IMR-90 (cell line): ENCODE data around the gene DCD.

Source experiments
- BHLHE40 ChIP-seq: fragments of 150-350 bp; IDR thresholded peaks from 2 replicates; pipeline ENCODE4 v1.6.1; 2016; ENCODE audit warnings: mild to moderate bottlenecking, low read depth, low read length
- CHD1 ChIP-seq: IDR thresholded peaks from 2 replicates; pipeline ENCODE4 v1.6.1; 2012; ENCODE audit warnings: low read depth, low read length, improper control_type of control experiment
- CTCF ChIP-seq: conservative IDR thresholded peaks from 2 replicates; pipeline ENCODE4 v1.5.1; 2012; ENCODE audit warnings: mild to moderate bottlenecking, low read depth, low read length, improper control_type of control experiment
- ELK1 ChIP-seq: fragments of 150-350 bp; IDR thresholded peaks from 2 replicates; pipeline ENCODE4 v1.6.1; 2016; ENCODE audit warnings: low read depth, mild to moderate bottlenecking, low read length, moderate library complexity, borderline replicate concordance
- FOS ChIP-seq: fragments of 150-350 bp; IDR thresholded peaks from 2 replicates; pipeline ENCODE4 v1.6.1; 2016; ENCODE audit warnings: low read depth, low read length
- MXI1 ChIP-seq: IDR thresholded peaks from 2 replicates; pipeline ENCODE4 v1.6.1; 2012; ENCODE audit warnings: low read depth, mild to moderate bottlenecking, low read length, moderate library complexity, borderline replicate concordance
- NFE2L2 ChIP-seq: fragments of 150-350 bp; IDR thresholded peaks from 2 replicates; pipeline ENCODE4 v1.6.1; 2016; ENCODE audit warnings: low read depth, mild to moderate bottlenecking, low read length
- POLR2A ChIP-seq: IDR thresholded peaks from 2 replicates; pipeline ENCODE4 v1.6.1; 2012; ENCODE audit warnings: mild to moderate bottlenecking, low read depth, low read length
- RAD21 ChIP-seq: IDR thresholded peaks from 2 replicates; pipeline ENCODE4 v1.6.1; 2012; ENCODE audit warnings: low read length, improper control_type of control experiment
- RCOR1 ChIP-seq: IDR thresholded peaks from 2 replicates; pipeline ENCODE4 v1.6.1; 2012; ENCODE audit warnings: mild to moderate bottlenecking, low read length, improper control_type of control experiment; ENCODE audit not compliant: insufficient replicate concordance
- RFX5 ChIP-seq: IDR thresholded peaks from 2 replicates; pipeline ENCODE4 v1.8.0; 2012; ENCODE audit warnings: low read depth, mild to moderate bottlenecking, low read length, moderate library complexity
- USF2 ChIP-seq: fragments of 150-350 bp; IDR thresholded peaks from 2 replicates; pipeline ENCODE4 v1.6.1; 2017; ENCODE audit warnings: mild to moderate bottlenecking, antibody characterized with exemption, low read length, low read depth

GRCh38 chr12:54629925-54630324, 18.2 kb downstream of the DCD start:
- no peak for TF ChIP-seq CTCF
- TF ChIP-seq NFE2L2, result no peak
- TF ChIP-seq RAD21, result no peak
- no peak for TF ChIP-seq POLR2A
- TF ChIP-seq RFX5, result no peak
- no peak for TF ChIP-seq RCOR1
- no peak for TF ChIP-seq BHLHE40
- TF ChIP-seq FOS, result no peak
- no peak for TF ChIP-seq MXI1
- TF ChIP-seq ELK1, result no peak
- TF ChIP-seq USF2, result no peak
- TF ChIP-seq CHD1, result no peak
